NCI-H526 (cell line): Measurements from ENCODE around the gene TOP1.

ENCODE experiments used
- DNase-seq, 2 experiments: peaks; one replicate each; lab custom pipeline; 2025; lab: John Stamatoyannopoulos, UW

Gene TOP1

GRCh38 chr20:41038149-41038877 is 9.7 kb downstream of the TOP1 start:
- DNase-seq, result no peak

GRCh38 chr20:41038878-41039404 is 10.3 kb downstream of the TOP1 start:
- no peak for DNase-seq

GRCh38 chr20:41040855-41041254 is 12.2 kb downstream of the TOP1 start:
- DNase-seq, result no peak

GRCh38 chr20:41041693-41042092 is 13.1 kb downstream of the TOP1 start:
- no peak for DNase-seq

- no peak for DNase-seq
These were observed 15.9 kb downstream of the TOP1 start for GRCh38 chr20:41044409-41045062.

- DNase-seq, result no peak
These were observed 17.0 kb downstream of the TOP1 start for GRCh38 chr20:41045671-41046070.

- DNase-seq, result no peak
These were observed 18.1 kb downstream of the TOP1 start for GRCh38 chr20:41046716-41047115.

- no peak for DNase-seq
These were observed 18.8 kb downstream of the TOP1 start for GRCh38 chr20:41047279-41047974.

- no peak for DNase-seq
These were observed 19.3 kb downstream of the TOP1 start for GRCh38 chr20:41047975-41048305.

- peak in 1 of 2 experiments; percentile 17 for DNase-seq
These were observed 20.1 kb downstream of the TOP1 start for GRCh38 chr20:41048461-41049301.

GRCh38 chr20:41049451-41049850 is 20.8 kb downstream of the TOP1 start:
- DNase-seq, result no peak

GRCh38 chr20:41050361-41051008 is 21.9 kb downstream of the TOP1 start:
- no peak for DNase-seq

GRCh38 chr20:41051009-41051825 is 22.6 kb downstream of the TOP1 start:
- DNase-seq, result no peak

- no peak for DNase-seq
These were observed 24.3 kb downstream of the TOP1 start for GRCh38 chr20:41052742-41053419.

GRCh38 chr20:41054070-41054846 is 25.6 kb downstream of the TOP1 start:
- no peak for DNase-seq

- DNase-seq, result no peak
These were observed 26.2 kb downstream of the TOP1 start for GRCh38 chr20:41054847-41055230.

GRCh38 chr20:41055679-41056078 is 27.1 kb downstream of the TOP1 start:
- DNase-seq, result no peak

- no peak for DNase-seq
These were observed 29.5 kb downstream of the TOP1 start for GRCh38 chr20:41057999-41058673.
